Thoracic aorta (tissue), 2 donors: ENCODE measurements around the gene SAE1. TPM values are rescaled to one million over a fixed set of nuclear protein-coding genes. Genes with fewer than 3 reads are reported as not detected.

Source experiments
- ATAC-seq: fragments of 150-250 bp; one replicate; pipeline ENCODE4 v1.8.0; 2017; ENCODE audit warnings: low read depth; ENCODE audit not compliant: insufficient number of reproducible peaks, low FRiP score
- DNase-seq: peaks from one replicate; pipeline ENCODE4 v3.0.0-alpha.2; 2020; ENCODE audit warnings: low spot score
- H3K27ac ChIP-seq, 2 donors: fragments of 200-600 bp; sonication (generic); 1 replicate in 1 of 2; 2 replicates in 1 of 2; pipeline ENCODE4 v1.5.1; 2016; ENCODE audit warnings: mild to moderate bottlenecking in 2 of 2, moderate library complexity in 2 of 2
- H3K27me3 ChIP-seq: fragments of 200-600 bp; sonication (generic); replicated peaks from 2 replicates; pipeline ENCODE4 v1.6.0; 2016; ENCODE audit warnings: mild to moderate bottlenecking; ENCODE audit not compliant: insufficient read depth
- H3K36me3 ChIP-seq: fragments of 200-600 bp; sonication (generic); one replicate; pipeline ENCODE4 v1.5.1; 2016
- H3K4me1 ChIP-seq, 2 donors: fragments of 200-600 bp; sonication (generic); 1 replicate in 1 of 2; 2 replicates in 1 of 2; pipeline versions ENCODE4 v1.5.1 to v1.6.0; 2016; ENCODE audit warnings: low read depth in 2 of 2, mild to moderate bottlenecking in 1 of 2; ENCODE audit not compliant: control insufficient read depth in 1 of 2
- H3K4me3 ChIP-seq: fragments of 200-600 bp; sonication (generic); 2 replicates; pipeline ENCODE4 v1.5.1; 2016; ENCODE audit warnings: mild to moderate bottlenecking
- H3K9me3 ChIP-seq: fragments of 200-600 bp; sonication (generic); 2 replicates; pipeline ENCODE4 v1.5.1; 2016
- CTCF ChIP-seq: fragments of 200-600 bp; sonication (generic); IDR thresholded peaks from one replicate; pipeline ENCODE4 v1.5.1; 2019; ENCODE audit warnings: antibody characterized with exemption
- total RNA-seq, 2 donors: library from RNA; depleted of rRNA; stranded (reverse); fragments of >200 nt; gene quantifications; one replicate each; pipeline versions ENCODE4 v1.1.0 to v1.2.3, GENCODE V29; 2016

SAE1 gene
- total RNA-seq, 2 donors from 2014 or later: 39.3 to 50.8 TPM

GRCh38 chr19:47240996-47241918 lies 110.6 kb downstream of the SAE1 start:
- no peaks in the 10 kb centered on the region for H3K27me3 ChIP-seq
- no peaks in the 10 kb centered on the region for H3K36me3 ChIP-seq
- no peaks in the 10 kb centered on the region for H3K9me3 ChIP-seq
- no peak for ATAC-seq
- TF ChIP-seq CTCF: no peak
- peak overlapping the region in 1 of 2 donors; percentile 15 for H3K27ac ChIP-seq
- peaks cover 19 to 38% of the 10 kb centered on the region in 2 donors for H3K4me1 ChIP-seq
- peak overlapping the region; percentile 45 for H3K4me3 ChIP-seq
- peak; percentile 67 for DNase-seq

- ATAC-seq (no peak), DNase-seq (no peak)
- H3K36me3 ChIP-seq: no peaks in the 10 kb centered on the region
- H3K9me3 ChIP-seq: no peaks in the 10 kb centered on the region
- no peak for TF ChIP-seq CTCF
- H3K27me3 ChIP-seq: no peaks in the 10 kb centered on the region
- peaks cover 19 to 38% of the 10 kb centered on the region in 2 donors for H3K4me1 ChIP-seq
- H3K4me3 ChIP-seq: no peak overlapping the region
- no peak overlapping the region for H3K27ac ChIP-seq
Observed at GRCh38 chr19:47241919-47242577, 111.4 kb downstream of the SAE1 start.

GRCh38 chr19:47243364-47243775 lies 112.7 kb downstream of the SAE1 start:
- H3K9me3 ChIP-seq: no peaks in the 10 kb centered on the region
- no peaks in the 10 kb centered on the region for H3K36me3 ChIP-seq
- H3K27me3 ChIP-seq: no peaks in the 10 kb centered on the region
- ATAC-seq (no peak), DNase-seq (no peak)
- TF ChIP-seq CTCF: no peak
- H3K27ac ChIP-seq: peak overlapping the region; percentile 55 to 82
- H3K4me1 ChIP-seq: peaks cover 19 to 38% of the 10 kb centered on the region in 2 donors
- peak overlapping the region; percentile 75 for H3K4me3 ChIP-seq

- no peaks in the 10 kb centered on the region for H3K9me3 ChIP-seq
- ATAC-seq (peak; percentile 70), DNase-seq (peak; percentile 61)
- peak overlapping the region; percentile 75 for H3K4me3 ChIP-seq
- H3K36me3 ChIP-seq: no peaks in the 10 kb centered on the region
- peak; percentile 98 for TF ChIP-seq CTCF
- peak overlapping the region; percentile 55 to 82 for H3K27ac ChIP-seq
- no peaks in the 10 kb centered on the region for H3K27me3 ChIP-seq
- H3K4me1 ChIP-seq: peaks cover 19 to 38% of the 10 kb centered on the region in 2 donors
Observed at GRCh38 chr19:47243776-47244547, 113.3 kb downstream of the SAE1 start.
